Lower leg skin (tissue), 4 donors: ENCODE data around the gene ATP11C. TPM values are rescaled to one million over a fixed set of nuclear protein-coding genes. Genes with fewer than 3 reads are reported as not detected.
"Not testable (repeated sequence)": the region's sequence is repeated elsewhere in the genome, so short reads cannot be mapped to it uniquely, and the experiment has no call there.

ENCODE experiments used
- DNase-seq, 2 donors: peaks; one replicate each; pipeline ENCODE4 v3.0.0-alpha.2; 2019; ENCODE audit warnings: low spot score in 2 of 2
- H3K4me3 ChIP-seq: fragments of 200-600 bp; sonication (generic); 2 replicates; pipeline ENCODE4 v1.5.1; 2017; ENCODE audit warnings: mild to moderate bottlenecking, low read depth; ENCODE audit not compliant: poor library complexity, severe bottlenecking
- POLR2A ChIP-seq, 2 donors: fragments of 450-650 bp; IDR thresholded peaks; one replicate each; pipeline ENCODE4 v1.6.1; 2016 to 2017; ENCODE audit warnings: antibody characterized with exemption in 2 of 2, mild to moderate bottlenecking in 1 of 2, moderate library complexity in 1 of 2
- WGBS, 2 donors: methylation state at CpG; one replicate each; pipeline ENCODE4 v1.1.5; 2018; 5-methylcytosine and 5-hydroxymethylcytosine counted together
- intact Hi-C: fragments of 100-400 bp; cut with DNase I; formaldehyde crosslinking; loops from one replicate; pipeline ENCODE4 v1.15.0; 2023; ENCODE audit warnings: low total_unique reads
- total RNA-seq, 4 donors: library from RNA; depleted of rRNA; stranded (reverse); fragments of >200 nt; gene quantifications; one replicate each; pipeline ENCODE4 v1.1.0, GENCODE V29; 2016
- TF ChIP-seq, protein P1 (sequence below), 3 donors: fragments of 450-650 bp; IDR thresholded peaks; one replicate each; pipeline ENCODE4 v1.5.1; 2016; ENCODE audit warnings: antibody characterized with exemption in 3 of 3, mild to moderate bottlenecking in 3 of 3, moderate library complexity in 2 of 3

The ATP11C gene
- total RNA-seq, 4 donors from 2014 or later, result 9.4 to 17.0 (median 13.5) TPM

DNA sequence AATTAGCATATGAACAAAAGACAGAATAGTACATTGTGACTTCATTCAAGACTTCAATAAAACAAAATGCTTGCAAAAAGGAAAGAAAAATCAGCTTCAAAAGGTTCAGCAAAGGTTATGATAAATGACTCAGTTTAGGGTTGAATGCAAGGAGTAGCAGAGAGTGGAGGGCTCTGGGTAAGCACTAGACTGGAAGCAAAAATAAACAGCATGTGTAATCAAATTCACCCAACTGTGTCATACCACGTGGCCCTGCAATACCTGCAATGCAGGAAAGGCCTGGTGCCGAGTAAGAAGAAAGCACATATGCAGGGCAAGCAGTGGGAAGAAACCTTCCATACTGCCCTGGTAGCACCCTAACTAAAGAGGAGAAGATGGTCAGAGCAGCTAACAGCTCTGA is 88.7 kb downstream of the ATP11C start:
- intact Hi-C loops, result no loop called here
- DNase-seq, result no peak
- 57 to 71% methylated on average over 2 of the region's 2 CpGs for WGBS, 2 donors
- no peak overlapping the region for H3K4me3 ChIP-seq
- TF ChIP-seq POLR2A (IDR thresholded peaks at IDR 0.05), result no peak
- TF ChIP-seq, protein P1, sequence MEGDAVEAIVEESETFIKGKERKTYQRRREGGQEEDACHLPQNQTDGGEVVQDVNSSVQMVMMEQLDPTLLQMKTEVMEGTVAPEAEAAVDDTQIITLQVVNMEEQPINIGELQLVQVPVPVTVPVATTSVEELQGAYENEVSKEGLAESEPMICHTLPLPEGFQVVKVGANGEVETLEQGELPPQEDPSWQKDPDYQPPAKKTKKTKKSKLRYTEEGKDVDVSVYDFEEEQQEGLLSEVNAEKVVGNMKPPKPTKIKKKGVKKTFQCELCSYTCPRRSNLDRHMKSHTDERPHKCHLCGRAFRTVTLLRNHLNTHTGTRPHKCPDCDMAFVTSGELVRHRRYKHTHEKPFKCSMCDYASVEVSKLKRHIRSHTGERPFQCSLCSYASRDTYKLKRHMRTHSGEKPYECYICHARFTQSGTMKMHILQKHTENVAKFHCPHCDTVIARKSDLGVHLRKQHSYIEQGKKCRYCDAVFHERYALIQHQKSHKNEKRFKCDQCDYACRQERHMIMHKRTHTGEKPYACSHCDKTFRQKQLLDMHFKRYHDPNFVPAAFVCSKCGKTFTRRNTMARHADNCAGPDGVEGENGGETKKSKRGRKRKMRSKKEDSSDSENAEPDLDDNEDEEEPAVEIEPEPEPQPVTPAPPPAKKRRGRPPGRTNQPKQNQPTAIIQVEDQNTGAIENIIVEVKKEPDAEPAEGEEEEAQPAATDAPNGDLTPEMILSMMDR (IDR thresholded peaks at IDR 0.05), result no peak

- intact Hi-C loops, result no loop called here
- WGBS, 2 donors, result 77 to 78% methylated on average over 8 of the region's 8 CpGs
- DNase-seq, result no peak
- H3K4me3 ChIP-seq, result no peak overlapping the region
- TF ChIP-seq POLR2A (IDR thresholded peaks at IDR 0.05), result no peak
- TF ChIP-seq, protein P1 (IDR thresholded peaks at IDR 0.05), result no peak
These were observed 90.3 kb downstream of the ATP11C start for GRCh38 chrX:139842326-139843185.

DNA sequence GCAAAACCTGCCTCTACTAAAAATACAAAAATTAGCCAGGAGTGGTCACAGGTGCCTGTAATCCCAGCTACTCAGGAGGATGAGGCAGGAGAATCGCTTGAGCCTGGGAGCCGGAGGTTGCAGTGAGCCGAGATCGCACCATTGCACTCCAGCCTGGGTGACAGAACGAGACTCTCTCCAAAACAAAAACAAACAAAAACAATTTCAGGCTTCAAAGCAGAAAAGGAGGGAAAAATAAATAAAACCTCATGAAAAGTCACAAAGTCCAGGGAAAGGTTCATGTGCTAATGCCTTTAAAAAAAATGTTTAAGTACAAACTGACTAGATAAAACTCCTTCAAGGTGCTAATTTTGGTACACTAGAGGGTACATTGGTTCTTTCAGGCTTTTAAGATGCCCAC is 96.5 kb downstream of the ATP11C start:
- WGBS, 2 donors, result 94 to 95% methylated on average over 5 of the region's 5 CpGs
- H3K4me3 ChIP-seq, intact Hi-C loops, DNase-seq: not testable (repeated sequence)

DNA sequence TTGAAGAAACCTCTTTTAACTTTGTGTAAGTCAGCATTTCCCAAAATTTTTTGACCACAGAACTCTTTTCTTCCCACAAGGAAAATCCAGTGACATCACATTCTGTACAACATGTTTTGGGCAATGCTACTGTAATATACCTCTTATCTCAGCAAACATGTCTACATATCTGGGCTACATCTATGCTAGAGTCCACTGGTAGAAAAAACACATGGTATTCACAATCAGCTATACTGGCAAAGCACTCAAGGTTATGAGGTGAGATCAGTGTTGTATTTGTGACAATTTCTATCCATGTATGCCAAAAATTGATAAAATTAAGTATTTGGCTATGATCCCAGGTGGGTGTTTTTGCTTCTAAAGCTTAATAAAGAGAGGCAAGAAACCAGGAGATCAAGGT is 98.0 kb downstream of the ATP11C start:
- DNase-seq, result no peak
- H3K4me3 ChIP-seq, result no peak overlapping the region
- TF ChIP-seq, protein P1 (IDR thresholded peaks at IDR 0.05), result no peak
- TF ChIP-seq POLR2A (IDR thresholded peaks at IDR 0.05), result no peak
- intact Hi-C loops, result no loop called here

DNA sequence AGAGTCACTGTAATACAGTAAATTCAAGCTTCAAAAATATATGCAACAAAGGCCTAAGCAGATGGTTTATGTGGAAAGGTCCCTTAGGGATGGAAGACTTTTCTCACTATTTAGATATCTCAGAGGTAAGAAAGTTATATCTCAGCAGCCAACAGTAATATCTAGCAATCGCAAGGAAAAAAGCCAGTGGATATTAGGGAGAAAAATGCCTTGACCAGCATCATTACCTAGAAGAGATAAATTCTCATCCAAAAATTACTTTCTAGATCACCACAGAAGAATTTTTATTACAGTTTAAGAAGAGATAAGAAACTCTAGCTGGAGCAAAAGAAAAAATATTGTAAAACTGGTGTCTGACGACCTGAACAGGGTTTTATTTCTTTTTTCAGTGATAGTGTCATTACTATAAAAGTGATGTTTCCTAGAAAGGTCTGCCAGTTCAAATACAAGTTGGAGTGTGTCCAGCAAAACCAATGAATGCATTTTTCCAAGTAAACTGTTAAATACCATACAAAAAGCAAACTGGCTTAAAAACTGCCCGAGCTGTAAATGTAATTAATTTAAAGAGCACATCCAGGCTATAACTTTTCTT is 100.0 kb downstream of the ATP11C start:
- H3K4me3 ChIP-seq, result no peak overlapping the region
- 75 to 78% methylated on average over 3 of the region's 3 CpGs for WGBS, 2 donors

More for the DNA sequence above, 100.0 kb downstream of the ATP11C start:
- intact Hi-C loops, result no loop called here
- DNase-seq, result no peak
- TF ChIP-seq, protein P1 (IDR thresholded peaks at IDR 0.05), result no peak
- no peak for TF ChIP-seq POLR2A (IDR thresholded peaks at IDR 0.05)
